Measurements from ENCODE around the gene HOXA9.

HOXA9 gene

GRCh38 chr7:27165089-27165995 is at the start of gene HOXA9:
Gene HOXA9, minus strand, starts transcription at chr7:27165537. Its CDS starts 80 bp downstream, at chr7:27165457.
- no peak for DNase-seq (ENCODE audit: low read depth)

GRCh38 chr7:27214239-27214950 is 49.1 kb upstream of the HOXA9 start:
- no peak for DNase-seq (ENCODE audit: low read depth)

- DNase-seq (ENCODE audit: low read depth), result no peak
Measured at GRCh38 chr7:27213433-27214238, 48.3 kb upstream of the HOXA9 start.

DNA sequence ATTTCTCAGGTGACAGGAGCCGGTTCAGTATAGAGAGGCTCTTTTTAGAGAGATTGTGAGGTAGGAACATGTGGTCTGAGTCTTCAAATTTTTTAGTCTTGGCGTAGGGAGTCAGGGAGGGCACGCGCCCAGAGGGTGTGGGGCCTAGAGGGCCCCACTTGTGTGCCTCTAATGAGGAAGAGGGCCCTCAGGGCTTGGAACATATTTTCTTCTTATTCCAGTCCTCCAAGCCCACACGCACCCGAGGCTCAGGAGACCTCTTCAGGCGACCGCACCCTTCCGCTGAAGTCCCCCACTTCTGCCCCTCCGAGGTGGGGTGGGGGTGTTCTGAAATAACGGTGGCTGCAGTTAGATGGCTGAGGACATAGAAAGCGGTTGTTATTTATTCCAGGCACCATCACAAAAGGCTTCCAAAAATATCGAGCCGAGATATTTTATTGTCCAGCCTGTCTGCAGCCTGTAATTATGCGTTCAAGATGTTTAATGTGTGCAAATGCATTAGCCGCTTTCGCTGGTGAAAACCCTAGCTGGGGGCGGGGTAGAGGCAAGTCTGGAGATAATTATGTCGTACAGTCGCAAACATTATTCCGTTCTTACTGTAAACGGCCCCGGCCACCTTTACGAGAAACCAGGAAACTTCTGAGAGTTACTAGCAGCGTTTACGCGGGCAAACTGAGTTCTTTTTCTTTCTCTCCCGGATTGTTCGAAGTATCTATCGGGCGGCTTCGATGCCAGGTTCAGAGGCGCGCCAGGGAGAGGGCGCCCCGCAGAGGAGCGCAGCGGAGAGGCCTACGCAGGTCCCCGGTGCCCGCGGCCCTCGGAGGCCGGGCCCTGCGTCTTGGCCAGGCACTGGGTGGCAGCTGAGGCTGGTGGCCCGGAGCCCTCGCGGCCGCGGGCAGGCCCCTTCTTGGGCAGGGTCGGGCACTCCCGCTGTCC is 47.4 kb upstream of the HOXA9 start:
- no peak for DNase-seq (ENCODE audit: low read depth)

DNA sequence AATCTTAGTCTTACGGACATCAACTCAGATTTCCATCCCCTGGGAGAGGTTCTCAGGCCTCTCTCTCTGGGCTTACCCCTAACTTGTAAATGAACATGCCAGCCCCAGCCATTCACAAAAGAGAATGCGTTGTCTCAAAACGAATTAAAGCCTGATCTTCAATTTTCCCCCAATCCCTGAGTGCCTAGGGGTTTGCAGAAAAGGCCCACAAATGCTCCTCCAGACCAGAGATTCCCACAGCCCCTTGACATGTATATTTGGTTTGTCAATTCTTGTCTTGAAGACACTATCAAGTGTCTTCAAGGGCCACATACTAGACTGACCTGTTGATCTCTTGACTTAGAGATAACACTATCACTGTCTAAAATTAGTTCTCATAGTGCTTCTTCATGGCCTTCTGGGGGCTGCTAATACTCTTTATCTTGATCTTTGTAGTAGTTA is 46.4 kb upstream of the HOXA9 start:
- no peak for DNase-seq (ENCODE audit: low read depth)

GRCh38 chr7:27211084-27211446 is 45.7 kb upstream of the HOXA9 start:
- DNase-seq (ENCODE audit: low read depth), result no peak

DNA sequence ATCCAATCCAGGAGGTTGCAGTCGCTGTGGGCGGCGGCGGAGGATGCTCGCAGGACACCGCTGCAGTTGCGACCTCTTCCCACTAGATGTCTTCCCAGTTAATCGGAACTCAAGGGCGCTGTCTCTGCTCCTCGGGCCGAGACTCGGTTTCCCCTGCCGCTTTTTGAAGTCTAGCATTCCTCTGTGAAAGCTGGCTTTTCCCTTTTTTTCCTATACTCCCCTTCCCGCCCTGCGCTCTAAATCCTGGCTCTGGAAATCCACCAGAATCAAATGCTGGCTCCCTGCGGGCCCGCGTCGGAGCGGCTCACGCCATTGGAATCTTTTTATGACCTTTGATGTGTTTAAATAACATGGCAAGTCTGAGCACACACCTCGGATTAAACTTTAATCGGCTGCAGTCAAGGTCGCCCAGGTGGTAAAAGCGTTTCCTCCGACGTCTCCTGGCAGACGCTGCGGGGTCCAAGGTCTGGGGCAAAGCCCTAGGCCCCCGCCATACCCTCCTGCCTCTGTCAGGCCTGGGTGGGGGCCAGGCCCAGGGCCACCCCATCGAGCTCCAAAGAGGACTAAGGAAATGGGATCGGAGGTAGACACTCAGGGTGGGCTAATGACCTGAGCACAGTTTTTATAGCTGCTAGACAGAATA is 45.2 kb upstream of the HOXA9 start:
- DNase-seq (ENCODE audit: low read depth), result no peak

GRCh38 chr7:27209933-27210440 is 44.6 kb upstream of the HOXA9 start:
- no peak for DNase-seq (ENCODE audit: low read depth)

DNA sequence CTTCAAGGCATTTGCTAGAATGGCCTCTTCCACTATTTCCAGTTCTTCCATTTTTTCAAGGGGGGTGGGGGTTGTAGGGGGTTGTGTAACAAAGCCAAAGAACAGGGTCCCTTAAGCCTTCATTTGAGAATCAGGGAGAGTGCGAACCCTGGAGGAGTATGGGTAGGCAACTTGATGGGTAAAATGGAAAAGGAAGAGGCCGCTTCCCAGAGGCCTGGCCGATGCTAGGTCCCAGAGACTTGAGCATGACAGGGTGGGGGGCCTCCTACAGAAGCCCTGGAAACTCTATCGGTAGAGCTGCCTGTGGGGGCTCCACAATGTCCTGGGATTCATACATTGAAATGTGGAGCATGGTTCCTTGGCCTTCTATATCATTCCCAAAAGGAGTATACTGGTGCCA is 43.7 kb upstream of the HOXA9 start:
- no peak for DNase-seq (ENCODE audit: low read depth)

DNA sequence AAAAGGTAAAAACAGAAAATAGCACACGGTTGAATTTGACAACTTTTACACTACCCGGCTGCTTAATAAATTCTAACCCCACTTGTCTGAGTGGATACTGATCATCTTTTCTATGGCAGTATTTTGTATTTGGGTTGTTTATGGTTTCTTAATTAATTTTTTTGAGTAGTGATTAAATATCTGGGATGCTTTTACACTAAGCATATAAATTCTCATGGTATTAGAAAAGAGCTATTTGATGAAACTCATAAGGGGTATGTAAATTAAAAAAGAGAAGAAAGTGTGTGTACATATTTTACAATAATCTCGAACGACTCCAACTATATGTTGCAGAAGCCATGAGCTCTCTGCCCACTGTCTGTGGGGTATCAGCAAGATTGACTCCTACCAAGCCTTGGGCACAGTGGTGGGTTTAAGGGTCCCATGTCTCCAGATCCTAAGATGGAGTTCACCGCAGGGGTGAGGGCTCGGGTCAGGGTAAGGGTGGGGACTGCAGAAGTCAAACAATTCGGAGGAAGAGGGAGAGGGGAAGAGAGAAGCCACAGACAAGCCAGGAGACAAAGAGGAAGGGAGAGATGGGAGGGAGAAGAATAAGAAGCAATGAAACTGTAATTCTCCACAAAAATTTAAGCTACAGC is 42.1 kb upstream of the HOXA9 start:
- no peak for DNase-seq (ENCODE audit: low read depth)

DNA sequence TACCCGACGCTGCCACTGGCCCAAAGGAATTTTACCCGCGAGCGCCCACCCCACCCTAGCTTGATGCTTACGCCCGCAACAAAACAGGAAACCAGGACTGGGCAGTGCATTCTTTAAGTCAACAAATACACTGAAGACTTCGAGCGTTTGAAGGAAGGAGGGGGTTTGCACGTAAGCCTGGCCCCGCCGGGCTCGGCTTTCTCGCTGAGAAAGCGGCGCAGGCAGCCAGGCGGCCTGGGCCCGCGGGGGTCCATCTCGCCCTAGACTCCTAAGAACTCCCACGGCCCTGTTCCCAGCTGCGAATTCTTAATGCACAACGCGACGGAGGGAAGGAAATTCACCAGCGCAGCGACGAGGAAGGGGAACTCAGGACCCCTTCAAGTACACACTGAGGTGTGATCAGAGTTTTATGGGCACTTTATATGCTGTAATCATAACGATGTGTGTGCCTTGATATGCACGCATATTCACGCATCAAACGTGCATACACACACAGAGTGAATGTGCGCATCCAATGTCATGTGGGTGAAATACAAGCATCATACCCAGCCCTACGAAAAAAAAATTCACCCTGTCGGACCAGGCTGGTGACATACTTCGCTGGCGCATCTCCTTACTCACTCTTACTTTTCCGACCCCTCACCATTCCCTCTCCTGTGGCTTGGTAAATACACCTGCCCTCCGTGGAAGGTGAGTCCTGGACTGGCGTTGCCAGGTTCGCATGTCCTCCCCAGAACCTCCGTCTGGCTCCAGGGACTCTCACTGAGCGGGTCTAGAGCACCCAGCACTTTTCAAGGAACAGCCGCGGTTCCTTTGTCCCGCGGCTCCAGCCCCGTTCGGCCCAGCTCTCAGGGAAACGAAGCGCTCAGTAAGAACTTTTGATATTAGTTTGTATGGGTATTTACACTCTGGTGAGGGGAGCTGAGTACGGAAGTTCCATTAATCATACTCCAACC is 40.3 kb upstream of the HOXA9 start:
- no peak for DNase-seq (ENCODE audit: low read depth)

DNA sequence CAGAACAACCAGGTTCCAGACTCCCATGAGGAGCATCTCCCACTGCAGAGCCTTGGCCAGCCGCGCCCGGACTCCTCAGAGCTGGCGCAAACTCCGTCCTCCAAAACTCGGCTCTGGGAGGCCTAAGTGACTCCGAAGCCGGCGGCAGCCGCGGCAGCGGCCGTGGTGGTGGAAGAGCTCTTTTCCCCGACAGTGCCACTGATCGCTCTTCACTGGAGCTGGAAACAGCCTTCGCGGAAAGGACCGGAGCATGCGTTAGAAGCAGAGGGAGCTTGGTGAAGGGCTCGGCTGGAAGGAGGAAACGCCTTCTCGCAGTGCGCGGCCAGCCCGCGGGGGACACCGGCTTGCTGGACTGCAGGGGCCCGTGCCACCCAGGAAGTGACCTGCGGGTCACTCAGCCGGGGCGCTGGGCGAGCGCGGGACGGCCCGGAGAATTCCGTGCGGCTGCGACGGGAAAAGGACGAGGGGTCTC is 39.5 kb upstream of the HOXA9 start:
- no peak for DNase-seq (ENCODE audit: low read depth)

DNA sequence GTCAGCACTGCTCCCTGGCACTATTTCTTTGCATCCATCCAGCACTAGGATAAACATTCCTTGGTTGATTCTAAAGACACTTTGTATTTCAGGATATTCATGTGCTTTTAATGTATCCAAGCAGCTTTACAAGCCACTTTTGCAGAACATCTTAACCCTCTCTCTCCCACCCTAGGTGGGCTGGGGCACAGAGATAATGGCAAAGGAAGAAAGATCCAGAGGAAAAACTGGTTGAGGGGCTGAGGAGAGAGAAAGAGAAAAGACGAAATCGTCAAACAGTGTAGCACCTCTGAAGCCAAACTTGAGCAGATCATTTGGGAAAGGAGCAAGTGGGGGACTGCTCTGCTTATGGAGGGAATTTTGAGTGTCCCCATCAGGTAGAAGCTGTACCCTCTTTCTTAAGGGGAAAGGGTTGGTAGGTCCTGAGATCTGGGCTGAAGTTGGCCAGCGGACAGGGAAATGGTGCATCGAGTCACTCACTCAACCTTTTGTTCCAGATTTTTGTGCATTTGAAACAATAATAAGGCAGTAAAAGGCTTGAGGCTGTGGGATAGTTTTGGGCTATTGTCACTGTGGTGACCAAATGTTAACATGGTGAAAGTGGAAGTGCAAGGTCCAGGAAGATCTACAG is 38.7 kb upstream of the HOXA9 start:
- DNase-seq (ENCODE audit: low read depth), result no peak

DNA sequence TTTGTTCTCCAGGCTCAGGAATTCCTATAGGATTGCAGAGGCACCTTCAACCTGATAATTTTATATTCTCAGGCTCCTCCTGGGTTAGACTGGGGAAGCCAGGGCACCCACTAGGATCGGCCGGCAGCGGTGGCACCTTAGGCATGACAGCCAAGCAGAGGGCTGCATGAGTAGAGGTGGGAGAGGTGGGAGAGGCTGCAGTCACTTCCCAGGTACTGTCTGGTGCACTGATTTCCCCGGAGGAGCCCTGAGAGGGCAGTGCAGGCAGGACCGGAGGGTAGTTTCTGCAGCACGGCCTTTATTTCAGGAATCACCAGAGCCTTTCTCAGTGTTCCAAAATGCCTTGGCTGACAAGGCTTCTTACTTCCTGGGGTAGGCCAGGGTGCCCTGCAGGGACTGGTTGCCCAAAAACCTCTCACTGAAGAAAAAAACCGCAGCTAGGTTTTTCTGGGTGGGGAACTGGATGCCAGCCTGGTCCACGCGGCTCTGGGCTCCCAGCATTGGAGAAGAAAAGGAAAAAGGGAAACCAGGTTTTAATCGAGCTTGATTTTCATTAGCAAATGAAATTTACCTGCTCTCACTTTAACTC is 38.1 kb upstream of the HOXA9 start:
- DNase-seq (ENCODE audit: low read depth), result no peak

GRCh38 chr7:27202862-27203134 is 37.5 kb upstream of the HOXA9 start:
- DNase-seq (ENCODE audit: low read depth), result no peak

DNA sequence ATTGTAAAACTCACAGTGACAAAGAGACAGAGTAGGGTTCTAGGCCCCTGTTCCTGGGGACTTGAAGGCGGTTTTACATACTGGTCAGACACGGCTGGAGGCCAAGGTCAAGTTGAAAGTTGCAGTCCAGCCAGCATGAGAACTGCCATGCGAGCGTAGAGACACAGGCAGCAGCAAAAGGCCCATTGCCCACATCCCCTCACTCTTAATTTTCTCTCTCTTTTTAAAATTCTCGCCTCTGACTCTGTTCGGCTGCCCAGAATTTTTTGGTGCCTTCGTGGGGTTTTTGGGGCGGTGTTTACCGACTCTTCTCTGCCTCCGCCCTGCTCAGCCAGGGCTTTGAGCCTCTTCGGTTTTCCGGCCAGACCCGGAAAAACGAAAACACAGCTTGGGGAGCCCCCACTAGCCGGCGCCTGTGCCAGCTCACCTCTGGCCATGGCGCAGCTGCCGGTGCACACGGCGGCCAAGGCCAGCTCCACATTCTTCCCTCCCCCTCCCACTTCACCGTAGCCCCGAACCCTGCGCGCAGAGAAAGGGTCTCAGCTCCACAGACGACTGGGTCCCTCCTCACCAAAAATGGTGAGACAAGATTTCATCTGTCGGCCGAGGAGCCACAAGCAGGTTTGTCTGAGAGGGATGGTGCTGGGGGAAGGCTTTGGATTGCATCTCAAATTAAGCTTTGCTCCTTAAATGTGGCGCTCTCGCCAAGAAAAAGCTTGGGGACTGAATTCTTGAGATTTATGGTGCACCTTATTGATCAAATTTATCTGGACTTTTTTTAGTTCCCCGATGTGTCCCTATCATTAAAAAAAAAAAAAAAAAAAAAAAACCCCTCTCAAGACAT is 36.9 kb upstream of the HOXA9 start:
- DNase-seq (ENCODE audit: low read depth), result no peak

DNA sequence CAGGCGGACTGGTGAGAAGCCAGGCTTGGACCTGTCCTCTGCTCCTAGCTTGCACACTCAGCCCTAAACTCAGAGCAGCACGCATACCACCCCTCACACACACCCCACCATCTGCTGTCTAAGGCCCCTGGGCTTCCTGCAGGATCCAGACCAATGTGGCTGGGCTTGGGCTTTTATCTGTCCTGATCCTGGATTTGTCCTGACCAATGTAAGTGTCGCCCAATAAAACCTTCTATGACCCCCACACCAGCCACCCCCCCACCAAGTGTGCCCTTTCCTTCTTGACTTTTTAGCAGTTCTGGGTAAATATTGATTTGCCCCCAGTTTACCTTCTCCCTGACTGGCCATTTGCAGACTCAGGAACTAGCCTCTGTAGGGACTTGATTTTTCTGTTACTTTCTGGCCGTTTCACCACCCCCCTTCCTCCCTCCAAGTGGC is 36.3 kb upstream of the HOXA9 start:
- DNase-seq (ENCODE audit: low read depth), result no peak

All from T-helper 22 cell (primary cell).